ENCODE results near the gene HMGA1.

HMGA1 gene

GRCh38 chr6:34289137-34289536, 52.5 kb downstream of the HMGA1 start:
- no peak for DNase-seq (ENCODE audit: low read depth in 2 of 2)

GRCh38 chr6:34292954-34293353, 56.3 kb downstream of the HMGA1 start:
- DNase-seq (ENCODE audit: low read depth in 2 of 2): no peak

GRCh38 chr6:34295721-34296120, 59.0 kb downstream of the HMGA1 start:
- no peak for DNase-seq (ENCODE audit: low read depth in 2 of 2)
